ENCODE results near the gene RAB3C.

DNA sequence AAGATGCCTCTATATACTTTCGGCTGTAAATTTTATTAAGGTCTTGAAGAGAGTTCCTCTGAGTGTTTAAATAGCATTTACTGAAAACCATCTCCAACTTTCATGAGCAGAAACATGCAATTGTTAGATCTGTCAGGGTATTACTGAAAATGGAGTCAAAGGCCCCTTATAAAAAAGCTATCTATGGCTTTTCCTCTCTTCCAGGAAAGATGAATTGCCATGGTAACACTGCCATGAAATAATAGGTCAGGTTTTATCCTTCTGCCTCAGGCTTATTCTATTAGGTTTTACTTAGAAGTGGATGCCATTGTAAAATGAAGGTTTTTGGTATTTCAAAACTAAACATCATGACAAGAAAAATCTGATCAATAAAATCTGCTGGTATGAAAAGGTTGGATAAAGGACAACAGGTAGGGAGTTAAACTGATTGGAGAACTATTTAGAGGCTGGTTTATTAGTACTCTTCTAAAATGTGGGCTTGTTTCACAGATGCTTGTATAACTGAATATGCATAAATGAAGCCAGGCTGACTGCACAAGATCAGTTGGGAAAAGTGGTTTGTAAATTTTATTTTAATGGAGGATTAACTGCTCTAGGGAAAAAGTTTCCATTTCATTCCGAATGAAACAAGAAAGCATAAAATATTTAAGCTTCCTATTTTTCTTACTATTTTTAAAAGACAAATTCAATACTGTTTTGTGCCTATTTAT lies 135.5 kb downstream of the RAB3C start:
- TF ChIP-seq CTCF (conservative IDR thresholded peaks at IDR 0.05; ENCODE audit: low read length) (no peak), EZH2phosphoT487 (IDR thresholded peaks at IDR 0.05; ENCODE audit: borderline replicate concordance) (no peak)
